Stimulated activated CD8-positive, alpha-beta memory T cell treated with anti-CD3 and anti-CD28 coated beads, Interleukin-12 subunit alpha, Interleukin-12 subunit beta, amount 100 ng/mL, for 4 hours (primary cell): ENCODE results near the gene MYO1B.

Experiments
- DNase-seq: peaks from one replicate; pipeline ENCODE4 v3.0.0-alpha.2; 2020; ENCODE audit warnings: low read depth

MYO1B gene

GRCh38 chr2:191362841-191363240 is 117.6 kb downstream of the MYO1B start:
- no peak for DNase-seq

GRCh38 chr2:191363267-191363666 is 118.1 kb downstream of the MYO1B start:
- no peak for DNase-seq

GRCh38 chr2:191365089-191365488 is 119.9 kb downstream of the MYO1B start:
- DNase-seq: no peak

- DNase-seq: no peak
Measured at GRCh38 chr2:191366199-191366598, 121.0 kb downstream of the MYO1B start.

- DNase-seq: no peak
Measured at GRCh38 chr2:191369034-191369433, 123.8 kb downstream of the MYO1B start.

GRCh38 chr2:191374366-191374765 is 129.2 kb downstream of the MYO1B start:
- DNase-seq: no peak

- no peak for DNase-seq
Measured at GRCh38 chr2:191374939-191375338, 129.7 kb downstream of the MYO1B start.

- DNase-seq: no peak
Measured at GRCh38 chr2:191376981-191377629, 131.9 kb downstream of the MYO1B start.

- DNase-seq: no peak
Measured at GRCh38 chr2:191379375-191379774, 134.2 kb downstream of the MYO1B start.

GRCh38 chr2:191382801-191383200 is 137.6 kb downstream of the MYO1B start:
- no peak for DNase-seq

- DNase-seq: no peak
Measured at GRCh38 chr2:191383486-191383885, 138.3 kb downstream of the MYO1B start.

- no peak for DNase-seq
Measured at GRCh38 chr2:191384829-191385228, 139.6 kb downstream of the MYO1B start.

GRCh38 chr2:191385416-191386160 is 140.4 kb downstream of the MYO1B start:
- no peak for DNase-seq

- DNase-seq: no peak
Measured at GRCh38 chr2:191386938-191387536, 141.8 kb downstream of the MYO1B start.

- DNase-seq: no peak
Measured at GRCh38 chr2:191389288-191389687, 144.1 kb downstream of the MYO1B start.

- DNase-seq: no peak
Measured at GRCh38 chr2:191391171-191391570, 146.0 kb downstream of the MYO1B start.

- no peak for DNase-seq
Measured at GRCh38 chr2:191394043-191394442, 148.8 kb downstream of the MYO1B start.

GRCh38 chr2:191396794-191397193 is 151.6 kb downstream of the MYO1B start:
- no peak for DNase-seq

- no peak for DNase-seq
Measured at GRCh38 chr2:191399601-191400000, 154.4 kb downstream of the MYO1B start.

GRCh38 chr2:191401287-191401686 is 156.1 kb downstream of the MYO1B start:
- no peak for DNase-seq

GRCh38 chr2:191402966-191403565 is 157.9 kb downstream of the MYO1B start:
- no peak for DNase-seq

- no peak for DNase-seq
Measured at GRCh38 chr2:191404568-191404991, 159.4 kb downstream of the MYO1B start.

GRCh38 chr2:191405546-191405945 is 160.3 kb downstream of the MYO1B start:
- DNase-seq: no peak
